Panc1 (cell line): ENCODE data around the gene BCAS3.

Source experiments
- CTCF ChIP-seq: fragments of 450-650 bp; IDR thresholded peaks from 2 replicates; pipeline ENCODE4 v1.5.1; 2017; ENCODE audit warnings: mild to moderate bottlenecking
- POLR2AphosphoS5 ChIP-seq: IDR thresholded peaks from 2 replicates; pipeline ENCODE4 v1.6.1; 2012; ENCODE audit warnings: mild to moderate bottlenecking, low read depth, low read length, moderate library complexity
- REST ChIP-seq, 2 experiments: IDR thresholded peaks; 2 replicates each; pipeline ENCODE4 v1.6.1; 2011 to 2012; ENCODE audit warnings: low read depth in 2 of 2, control low read depth in 1 of 2, low read length in 1 of 2, mild to moderate bottlenecking in 1 of 2, moderate library complexity in 1 of 2; ENCODE audit not compliant: insufficient read depth in 1 of 2
- SIN3A ChIP-seq: IDR thresholded peaks from 2 replicates; pipeline ENCODE4 v1.6.1; 2012; ENCODE audit warnings: low read depth, mild to moderate bottlenecking, low read length, moderate library complexity, borderline replicate concordance; ENCODE audit not compliant: insufficient read depth
- TCF7L2 ChIP-seq: IDR thresholded peaks from 2 replicates; pipeline ENCODE4 v1.6.1; 2011; ENCODE audit warnings: mild to moderate bottlenecking, low read depth, low read length, inconsistent platforms

GRCh38 chr17:61235827-61236197 is 558.2 kb downstream of the BCAS3 start:
- TF ChIP-seq CTCF (no peak), POLR2AphosphoS5 (peak; percentile 46; the same call in 1 of the 2 replicates), REST (IDR thresholded peaks at IDR 0.05; ENCODE audit: insufficient read depth in 1 of 2, low read depth in 2 of 2, low read length in 1 of 2) (0 out of 4 replicates have a peak, but pooled peaks of 1 of the 2 experiments have one; percentile 12), TCF7L2 (peak; percentile 86), SIN3A (no peak)
